ENCODE measurements around the gene GREB1. TPM values are rescaled to one million over a fixed set of nuclear protein-coding genes. Genes with fewer than 3 reads are reported as not detected.
"Not testable (repeated sequence)": the region's sequence is repeated elsewhere in the genome, so short reads cannot be mapped to it uniquely, and the experiment has no call there.

GREB1 gene
- total RNA-seq, 2 donors from 2014 or later: 1.1 to 2.2 TPM

- DNase-seq (ENCODE audit: low spot score) (no peak), ATAC-seq (no peak)
- Mint-ChIP-seq H3K4me1 (ENCODE audit: low read depth in 2 of 2) (no peaks in the 10 kb centered on the region), H3K4me3 (no peak overlapping the region), H3K9me3 (no peaks in the 10 kb centered on the region), H3K36me3 (no peaks in the 10 kb centered on the region), H3K27me3 (peaks cover 6 to 12% of the 10 kb centered on the region in 2 donors), H3K27ac (no peak overlapping the region)
Observed at GRCh38 chr2:11656252-11656651, 122.4 kb downstream of the GREB1 start.

DNA sequence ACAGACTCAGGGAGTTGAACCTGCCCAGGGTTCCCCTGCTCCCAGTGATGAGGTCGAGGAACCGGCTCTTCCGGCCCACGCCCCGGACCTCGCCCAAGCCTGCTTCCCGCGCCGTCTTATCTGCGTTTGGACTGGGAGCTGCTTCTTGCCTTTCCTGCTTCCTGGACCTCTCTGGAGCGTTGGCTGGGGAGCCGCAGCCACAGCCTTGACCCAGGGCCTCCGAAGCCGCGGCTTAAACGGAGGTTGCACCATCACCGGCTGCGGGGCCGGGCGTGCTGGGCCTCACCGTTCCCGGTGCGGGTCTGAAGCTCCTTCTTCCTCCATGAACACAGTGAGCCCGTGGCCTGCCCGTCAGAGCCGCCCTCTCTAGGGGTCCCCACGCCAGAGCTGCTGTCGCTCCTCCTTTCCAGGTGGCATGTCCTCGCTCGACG, 122.8 kb downstream of the GREB1 start:
- H3K36me3 Mint-ChIP-seq: no peaks in the 10 kb centered on the region
- no peak for ATAC-seq

DNA sequence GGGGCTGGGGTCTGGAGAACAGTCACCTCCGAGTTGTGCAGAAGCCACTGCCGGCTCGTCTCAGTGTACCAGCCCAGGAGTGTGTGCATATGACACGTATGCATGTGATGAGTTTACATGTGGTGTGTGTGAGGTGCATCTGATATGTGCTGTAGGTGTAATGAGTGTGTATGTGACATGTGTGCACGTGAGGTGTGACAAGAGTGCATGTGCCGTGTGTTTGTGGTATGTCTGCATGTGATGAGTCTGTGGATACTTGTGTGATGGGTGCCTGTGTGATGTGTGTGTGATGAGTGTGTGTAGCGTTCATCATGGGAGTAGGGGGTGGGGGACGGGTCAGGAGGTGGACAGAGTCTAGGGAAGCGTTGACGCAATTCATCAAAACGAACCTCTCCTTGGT, 123.3 kb downstream of the GREB1 start:
- DNase-seq (ENCODE audit: low spot score) (no peak), ATAC-seq (no peak)
- no peaks in the 10 kb centered on the region for H3K4me1 Mint-ChIP-seq (ENCODE audit: low read depth in 2 of 2)
- H3K27me3 Mint-ChIP-seq: peaks cover 13 to 17% of the 10 kb centered on the region in 2 donors
- H3K9me3 Mint-ChIP-seq: no peaks in the 10 kb centered on the region
- peaks cover 3% of the 10 kb centered on the region for H3K36me3 Mint-ChIP-seq
- H3K4me3 Mint-ChIP-seq: no peak overlapping the region
- no peak overlapping the region for H3K27ac Mint-ChIP-seq

More for the DNA sequence above, 122.8 kb downstream of the GREB1 start:
- H3K4me1 Mint-ChIP-seq (ENCODE audit: low read depth in 2 of 2): no peaks in the 10 kb centered on the region
- H3K27ac Mint-ChIP-seq: no peak overlapping the region
- DNase-seq (ENCODE audit: low spot score): no peak
- peaks cover 8 to 13% of the 10 kb centered on the region in 2 donors for H3K27me3 Mint-ChIP-seq
- H3K9me3 Mint-ChIP-seq: no peaks in the 10 kb centered on the region
- H3K4me3 Mint-ChIP-seq: no peak overlapping the region

DNA sequence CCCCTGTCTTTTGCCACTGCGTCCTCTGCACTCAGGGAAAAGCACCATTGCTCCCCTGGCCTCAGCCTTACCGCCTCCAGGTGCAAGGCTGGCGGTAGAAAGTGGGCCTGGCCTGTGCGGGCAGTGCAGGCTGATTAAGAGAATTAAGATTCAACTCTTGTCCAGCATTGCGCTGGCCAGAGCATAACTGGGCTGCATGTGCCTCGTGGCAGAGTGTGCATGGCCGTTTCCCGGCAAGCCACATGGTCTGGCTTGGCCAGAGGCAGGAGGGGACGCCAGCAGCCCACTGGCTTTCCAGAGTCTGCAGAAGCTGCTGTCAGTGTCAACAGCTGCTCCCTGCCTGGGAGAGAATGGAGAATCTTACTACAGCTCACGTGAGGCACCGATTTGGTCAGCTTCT, 123.8 kb downstream of the GREB1 start:
- DNase-seq (ENCODE audit: low spot score) (no peak), ATAC-seq (no peak)
- H3K27me3 Mint-ChIP-seq: peaks cover 15 to 18% of the 10 kb centered on the region in 2 donors
- peaks cover 6% of the 10 kb centered on the region for H3K36me3 Mint-ChIP-seq
- no peak overlapping the region for H3K4me3 Mint-ChIP-seq
- no peaks in the 10 kb centered on the region for H3K9me3 Mint-ChIP-seq
- H3K27ac Mint-ChIP-seq: no peak overlapping the region
- no peaks in the 10 kb centered on the region for H3K4me1 Mint-ChIP-seq (ENCODE audit: low read depth in 2 of 2)

- no peaks in the 10 kb centered on the region for H3K9me3 Mint-ChIP-seq
- DNase-seq (ENCODE audit: low spot score): no peak
Observed at GRCh38 chr2:11658208-11659114, 124.6 kb downstream of the GREB1 start.

DNA sequence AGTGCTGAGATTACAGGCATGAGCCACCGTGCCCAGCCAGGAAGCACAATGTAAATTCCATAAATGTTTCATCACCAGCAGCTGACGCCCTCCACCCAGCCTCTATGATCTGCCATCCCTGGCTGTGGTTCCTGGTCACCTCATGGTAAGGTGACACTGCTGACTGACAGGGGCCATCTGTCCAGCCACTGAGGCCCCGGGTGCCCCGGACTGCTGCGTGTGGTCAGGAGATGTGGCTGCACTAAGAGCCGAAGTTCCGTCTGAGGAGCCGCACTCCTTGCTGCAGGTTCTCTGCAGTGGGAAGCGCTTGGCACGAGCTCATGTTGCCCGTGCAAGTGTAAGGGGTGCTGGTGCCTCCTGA, 125.2 kb downstream of the GREB1 start:
- H3K36me3 Mint-ChIP-seq: peaks cover 6% of the 10 kb centered on the region
- H3K27ac Mint-ChIP-seq: no peak overlapping the region
- H3K4me1 Mint-ChIP-seq (ENCODE audit: low read depth in 2 of 2): no peaks in the 10 kb centered on the region
- H3K27me3 Mint-ChIP-seq: peaks cover 26 to 27% of the 10 kb centered on the region in 2 donors
- no peak overlapping the region for H3K4me3 Mint-ChIP-seq
- no peak for ATAC-seq
- no peak for DNase-seq (ENCODE audit: low spot score)
- H3K9me3 Mint-ChIP-seq: no peaks in the 10 kb centered on the region

More at GRCh38 chr2:11658208-11659114, 124.6 kb downstream of the GREB1 start:
- no peak for ATAC-seq
- Mint-ChIP-seq H3K36me3 (peaks cover 6% of the 10 kb centered on the region), H3K4me3 (no peak overlapping the region), H3K27ac (no peak overlapping the region), H3K4me1 (ENCODE audit: low read depth in 2 of 2) (no peaks in the 10 kb centered on the region), H3K27me3 (peaks cover 20 to 26% of the 10 kb centered on the region in 2 donors)

DNA sequence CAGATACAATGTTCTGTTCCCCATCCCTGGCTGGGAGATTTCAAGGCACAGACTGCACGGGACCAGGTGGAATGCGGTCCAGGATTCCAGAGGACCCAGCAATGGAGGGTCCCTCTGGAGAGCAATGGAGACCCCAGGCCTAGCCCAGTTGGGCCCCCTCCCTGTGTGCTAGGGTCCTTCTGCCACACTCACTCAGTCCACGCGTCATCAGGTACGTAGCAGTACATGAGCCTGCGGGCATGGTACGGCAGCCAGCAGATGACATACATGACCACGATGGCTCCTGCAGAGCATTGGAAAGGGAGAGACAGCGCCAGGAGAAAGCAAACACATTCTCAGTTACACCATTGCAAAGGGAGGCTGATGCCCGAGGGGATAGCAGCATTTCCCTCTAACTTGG, 126.0 kb downstream of the GREB1 start:
- Mint-ChIP-seq H3K36me3 (peaks cover 6% of the 10 kb centered on the region), H3K27ac (no peak overlapping the region), H3K4me3 (no peak overlapping the region), H3K27me3 (peaks cover 26 to 29% of the 10 kb centered on the region in 2 donors), H3K4me1 (ENCODE audit: low read depth in 2 of 2) (no peaks in the 10 kb centered on the region), H3K9me3 (no peaks in the 10 kb centered on the region)
- no peak for DNase-seq (ENCODE audit: low spot score)
- ATAC-seq: peak in 1 of 2 donors; percentile 53

DNA sequence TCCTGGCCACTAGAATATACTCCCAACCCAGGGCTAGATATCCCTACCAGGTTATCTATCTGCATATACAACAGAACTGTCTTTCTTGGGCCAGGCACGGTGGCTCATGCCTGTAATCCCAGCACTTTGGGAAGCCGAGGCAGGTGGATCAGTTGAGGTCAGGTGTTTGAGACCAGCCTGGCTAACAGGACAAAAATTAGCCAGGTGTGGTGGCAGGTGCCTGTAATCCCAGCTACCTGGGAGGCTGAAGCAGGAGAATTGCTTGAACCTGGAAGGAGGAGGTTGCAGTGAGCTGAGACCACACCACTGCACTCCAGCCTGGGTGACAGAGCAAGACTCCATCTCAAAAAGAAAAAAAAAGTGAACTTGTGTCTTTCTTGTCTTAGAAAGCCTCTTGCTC, 126.6 kb downstream of the GREB1 start:
- H3K36me3 Mint-ChIP-seq; H3K4me1 Mint-ChIP-seq (ENCODE audit: low read depth in 2 of 2); H3K27ac Mint-ChIP-seq; H3K4me3 Mint-ChIP-seq; H3K9me3 Mint-ChIP-seq; ATAC-seq; DNase-seq (ENCODE audit: low spot score): not testable (repeated sequence)
- peaks cover 26 to 29% of the 10 kb centered on the region in 2 donors for H3K27me3 Mint-ChIP-seq

- no peaks in the 10 kb centered on the region for H3K9me3 Mint-ChIP-seq
- H3K27me3 Mint-ChIP-seq: peaks cover 26 to 29% of the 10 kb centered on the region in 2 donors
- no peak overlapping the region for H3K4me3 Mint-ChIP-seq
- H3K4me1 Mint-ChIP-seq (ENCODE audit: low read depth in 2 of 2): no peaks in the 10 kb centered on the region
- ATAC-seq (no peak), DNase-seq (ENCODE audit: low spot score) (no peak)
- H3K27ac Mint-ChIP-seq: no peak overlapping the region
- H3K36me3 Mint-ChIP-seq: peaks cover 6% of the 10 kb centered on the region
Observed at GRCh38 chr2:11661891-11662435, 128.1 kb downstream of the GREB1 start.

DNA sequence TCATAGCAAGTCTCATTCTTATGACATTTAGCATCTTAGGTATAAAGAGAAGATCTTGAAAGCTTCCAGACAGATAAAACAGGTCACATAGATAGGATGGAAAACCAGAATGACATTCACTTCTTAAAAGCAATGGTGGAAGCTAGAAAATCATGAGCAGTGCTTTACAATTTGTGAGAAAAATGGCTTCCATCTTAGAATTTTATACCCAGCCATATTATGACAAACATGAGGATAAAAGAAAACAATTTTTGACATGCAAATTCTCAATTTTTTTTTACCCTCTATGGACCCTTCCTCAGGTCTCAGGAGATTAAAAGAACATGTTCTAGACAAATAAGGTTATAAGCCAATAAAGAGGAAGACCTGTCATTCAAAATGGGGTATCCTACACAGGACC, 129.0 kb downstream of the GREB1 start:
- no peak overlapping the region for H3K4me3 Mint-ChIP-seq

DNA sequence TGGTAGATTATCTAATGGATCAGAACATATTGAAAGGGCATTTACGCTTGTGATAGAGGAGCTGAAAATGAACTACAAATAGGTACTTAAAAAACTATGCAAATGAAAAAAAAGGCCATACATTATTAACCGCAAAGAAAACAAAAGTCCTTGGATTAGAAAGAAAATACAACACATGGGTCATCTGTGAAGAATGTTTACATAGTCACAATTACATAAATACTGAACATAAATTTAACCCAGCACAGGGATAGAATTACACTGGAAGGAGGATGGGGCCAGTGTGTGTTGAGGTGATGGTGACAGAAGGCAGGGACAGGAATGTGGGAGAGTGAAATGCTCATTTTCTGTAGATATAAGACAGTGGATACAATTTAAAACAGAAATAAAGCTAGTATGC, 129.6 kb downstream of the GREB1 start:
- Mint-ChIP-seq H3K27me3 (peaks cover 28 to 31% of the 10 kb centered on the region in 2 donors), H3K9me3 (no peaks in the 10 kb centered on the region), H3K27ac (no peak overlapping the region), H3K36me3 (peaks cover 6% of the 10 kb centered on the region), H3K4me3 (no peak overlapping the region), H3K4me1 (ENCODE audit: low read depth in 2 of 2) (no peaks in the 10 kb centered on the region)
- DNase-seq (ENCODE audit: low spot score) (no peak), ATAC-seq (no peak)

More for the DNA sequence above, 129.0 kb downstream of the GREB1 start:
- H3K27me3 Mint-ChIP-seq: peaks cover 28 to 29% of the 10 kb centered on the region in 2 donors
- ATAC-seq (no peak), DNase-seq (ENCODE audit: low spot score) (no peak)
- peaks cover 6% of the 10 kb centered on the region for H3K36me3 Mint-ChIP-seq
- no peaks in the 10 kb centered on the region for H3K9me3 Mint-ChIP-seq
- no peak overlapping the region for H3K27ac Mint-ChIP-seq
- H3K4me1 Mint-ChIP-seq (ENCODE audit: low read depth in 2 of 2): no peaks in the 10 kb centered on the region

GRCh38 chr2:11665028-11665427, 131.2 kb downstream of the GREB1 start:
- H3K4me3 Mint-ChIP-seq: no peak overlapping the region
- peaks cover 6% of the 10 kb centered on the region for H3K36me3 Mint-ChIP-seq
- peaks cover 0 to 3% of the 10 kb centered on the region in 2 donors for H3K4me1 Mint-ChIP-seq (ENCODE audit: low read depth in 2 of 2)
- H3K27ac Mint-ChIP-seq: no peak overlapping the region
- no peak for DNase-seq (ENCODE audit: low spot score)
- no peak for ATAC-seq
- H3K9me3 Mint-ChIP-seq: no peaks in the 10 kb centered on the region
- H3K27me3 Mint-ChIP-seq: peaks cover 32 to 38% of the 10 kb centered on the region in 2 donors

DNA sequence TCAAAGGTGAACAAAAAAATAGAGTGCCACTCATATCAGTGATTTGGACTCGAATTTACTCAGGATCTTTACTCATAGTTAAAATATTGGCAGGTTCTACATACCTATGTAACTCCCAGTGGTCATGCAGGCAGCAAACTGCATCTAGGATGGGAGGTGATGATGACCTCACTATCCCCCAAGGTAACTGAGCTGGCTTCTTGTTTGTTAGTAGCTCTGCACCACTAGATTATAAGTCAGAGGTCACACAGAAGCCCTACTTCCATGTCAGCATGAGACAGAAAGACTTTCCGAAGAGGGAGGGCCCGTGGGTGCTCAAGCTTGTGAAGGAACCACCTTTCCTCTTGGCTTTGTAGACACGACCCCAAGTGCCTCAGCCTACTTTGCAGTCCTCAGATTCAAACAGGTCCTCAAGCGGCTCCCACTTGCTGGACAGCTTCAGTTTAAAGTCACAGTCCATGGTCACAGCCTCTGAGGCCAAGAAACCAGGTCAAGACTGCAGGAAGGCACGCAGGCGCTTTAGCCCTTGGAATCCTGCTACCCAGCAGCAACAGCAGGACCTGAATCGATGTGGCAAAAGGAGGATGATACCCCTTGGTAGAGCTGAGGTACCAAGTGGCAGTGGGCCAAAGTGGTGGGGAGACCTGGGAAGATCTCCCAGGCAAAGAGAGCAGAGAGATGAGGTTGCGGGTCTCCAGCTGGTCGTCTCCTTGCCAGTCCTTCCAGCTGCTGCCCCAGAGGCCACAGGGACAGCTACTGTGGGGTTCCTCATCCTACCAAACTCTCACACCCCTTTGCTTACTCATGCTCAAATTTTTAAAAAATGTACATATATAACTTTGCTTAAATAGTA, 131.9 kb downstream of the GREB1 start:
- Mint-ChIP-seq H3K4me1 (ENCODE audit: low read depth in 2 of 2) (peaks cover 0 to 7% of the 10 kb centered on the region in 2 donors), H3K27ac (no peak overlapping the region), H3K36me3 (peaks cover 6% of the 10 kb centered on the region), H3K27me3 (peaks cover 35 to 44% of the 10 kb centered on the region in 2 donors), H3K4me3 (no peak overlapping the region), H3K9me3 (no peaks in the 10 kb centered on the region)
- ATAC-seq: no peak
- no peak for DNase-seq (ENCODE audit: low spot score)
